H1 (cell line): Measurements from ENCODE around the gene PCDH9. TPM values are rescaled to one million over a fixed set of nuclear protein-coding genes. Genes with fewer than 3 reads are reported as not detected.

ENCODE experiments used
- CTCF ChIA-PET: fragments of 300-600 bp; sonication (Branson Sonifier 250); formaldehyde crosslinking; loops from one replicate; lab custom pipeline; 2021; ENCODE audit not compliant: partially characterized antibody; lab: Charles Lee
- POLR2A ChIA-PET: fragments of 300-600 bp; sonication (Branson Sonifier 250); formaldehyde crosslinking; loops from one replicate; lab custom pipeline; 2021; ENCODE audit warnings: inconsistent platforms; ENCODE audit not compliant: partially characterized antibody; lab: Charles Lee
- DNase-seq, 2 experiments: peaks; one replicate each; pipeline versions ENCODE4 v3.0.0 to v3.0.0-alpha.2; 2010 to 2022; ENCODE audit warnings: low spot score in 2 of 2, low read depth in 1 of 2, mixed read lengths in 1 of 2
- FAIRE-seq: peaks from 2 replicates; lab custom pipeline; 2011; peaks lifted over from hg19 to GRCh38; lab: Jason Lieb, UNC
- H2AFZ ChIP-seq: 2 replicates; pipeline ENCODE4 v1.8.1; 2012; ENCODE audit warnings: low read length, inconsistent platforms
- H2AK5ac ChIP-seq: 2 replicates; pipeline ENCODE4 v1.6.1; 2013; ENCODE audit warnings: low read depth, low read length
- H2BK120ac ChIP-seq: replicated peaks from 2 replicates; pipeline ENCODE3; 2013; ENCODE audit warnings: low read depth, low read length, inconsistent platforms
- H2BK12ac ChIP-seq: 2 replicates; pipeline ENCODE4 v1.6.1; 2013; ENCODE audit warnings: low read depth, low read length
- H2BK15ac ChIP-seq: 2 replicates; pipeline ENCODE4 v1.6.1; 2013; ENCODE audit warnings: low read length
- H2BK20ac ChIP-seq: 2 replicates; pipeline ENCODE4 v1.6.1; 2013; ENCODE audit warnings: low read length
- H2BK5ac ChIP-seq: 2 replicates; pipeline ENCODE4 v1.6.1; 2013; ENCODE audit warnings: low read depth, low read length
- H3K14ac ChIP-seq: 2 replicates; pipeline ENCODE4 v1.6.1; 2013; ENCODE audit warnings: inconsistent platforms; ENCODE audit not compliant: insufficient read length
- H3K18ac ChIP-seq: 2 replicates; pipeline ENCODE4 v1.6.1; 2013; ENCODE audit warnings: low read length; ENCODE audit errors: extremely low read depth
- H3K23ac ChIP-seq: 2 replicates; pipeline ENCODE4 v1.6.1; 2013; ENCODE audit warnings: inconsistent platforms; ENCODE audit not compliant: insufficient read length
- H3K23me2 ChIP-seq: 2 replicates; pipeline ENCODE4 v1.6.1; 2013; ENCODE audit warnings: low read depth, low read length
- H3K27ac ChIP-seq: 2 replicates; pipeline ENCODE4 v1.6.1; 2011; ENCODE audit warnings: low read depth, low read length, inconsistent platforms
- H3K27me3 ChIP-seq, 4 experiments: replicated peaks in 1 of 4; 1 replicate in 1 of 4; 2 replicates in 3 of 4; pipeline versions ENCODE4 v1.6.1 to v1.8.1; 2011 to 2013; ENCODE audit warnings: low read length in 3 of 4, mild to moderate bottlenecking in 3 of 4, inconsistent platforms in 2 of 4, mixed read lengths in 2 of 4, moderate library complexity in 1 of 4; ENCODE audit not compliant: control insufficient read depth in 3 of 4, insufficient read depth in 3 of 4; ENCODE audit errors: extremely low read depth in 1 of 4
- H3K36me3 ChIP-seq, 4 experiments: 2 replicates each; pipeline versions ENCODE4 v1.6.1 to v1.8.1; 2011 to 2013; ENCODE audit warnings: mild to moderate bottlenecking in 4 of 4, low read length in 3 of 4, moderate library complexity in 2 of 4, control low read depth in 1 of 4, inconsistent platforms in 1 of 4; ENCODE audit not compliant: insufficient read depth in 4 of 4, control insufficient read depth in 2 of 4
- H3K4ac ChIP-seq: replicated peaks from 2 replicates; pipeline ENCODE3; 2013; ENCODE audit warnings: low read length, low read depth, mixed read lengths, inconsistent platforms; ENCODE audit not compliant: insufficient read length
- H3K4me1 ChIP-seq, 4 experiments: replicated peaks in 1 of 4; 1 replicate in 1 of 4; 2 replicates in 3 of 4; pipeline versions ENCODE4 v1.6.1 to v1.8.1; 2011 to 2013; ENCODE audit warnings: low read length in 3 of 4, inconsistent platforms in 2 of 4, mixed read lengths in 1 of 4; ENCODE audit not compliant: insufficient read depth in 4 of 4, control insufficient read depth in 3 of 4
- H3K4me2 ChIP-seq, 2 experiments: 2 replicates each; pipeline versions ENCODE4 v1.6.1 to v1.8.1; 2011 to 2013; ENCODE audit warnings: low read depth in 2 of 2, low read length in 2 of 2, control low read depth in 1 of 2, inconsistent platforms in 1 of 2, mild to moderate bottlenecking in 1 of 2; ENCODE audit not compliant: insufficient read depth in 1 of 2
- H3K4me3 ChIP-seq, 4 experiments: fragments of 200-600, 300-600 bp in 1 of 4; sonication (generic), shearing (Covaris generic), sonication (Bioruptor Twin) in 1 of 4; 2 replicates each; pipeline versions ENCODE4 v1.5.1 to v1.8.1; 2011 to 2016; ENCODE audit warnings: low read length in 4 of 4, low read depth in 3 of 4, control low read depth in 2 of 4, inconsistent platforms in 2 of 4, mild to moderate bottlenecking in 2 of 4, mixed read lengths in 1 of 4, moderate library complexity in 1 of 4; ENCODE audit not compliant: insufficient read depth in 2 of 4; ENCODE audit errors: extremely low read depth in 1 of 4
- H3K56ac ChIP-seq: replicated peaks from 2 replicates; pipeline ENCODE3; 2013; ENCODE audit warnings: low read depth, mild to moderate bottlenecking, mixed read lengths, low read length, inconsistent platforms; ENCODE audit not compliant: insufficient read length
- H3K79me1 ChIP-seq: 2 replicates; pipeline ENCODE4 v1.6.1; 2013; ENCODE audit warnings: low read depth, low read length, control low read depth
- H3K79me2 ChIP-seq, 2 experiments: 2 replicates each; pipeline versions ENCODE4 v1.6.1 to v1.8.1; 2012 to 2013; ENCODE audit warnings: low read length in 2 of 2, mild to moderate bottlenecking in 2 of 2, inconsistent platforms in 1 of 2; ENCODE audit not compliant: insufficient read depth in 2 of 2, control insufficient read depth in 1 of 2
- H3K9ac ChIP-seq, 4 experiments: replicated peaks in 1 of 4; 1 replicate in 1 of 4; 2 replicates in 3 of 4; pipeline versions ENCODE4 v1.6.1 to v1.8.1; 2011 to 2013; ENCODE audit warnings: low read depth in 3 of 4, low read length in 3 of 4, control low read depth in 2 of 4, mild to moderate bottlenecking in 2 of 4, moderate library complexity in 2 of 4, inconsistent platforms in 1 of 4; ENCODE audit errors: extremely low read depth in 1 of 4
- H3K9me3 ChIP-seq, 2 experiments: 2 replicates each; pipeline versions ENCODE4 v1.6.1 to v1.8.1; 2012 to 2013; ENCODE audit warnings: mild to moderate bottlenecking in 2 of 2, moderate library complexity in 2 of 2, control low read depth in 1 of 2, inconsistent platforms in 1 of 2, low read depth in 1 of 2, low read length in 1 of 2, mixed read lengths in 1 of 2; ENCODE audit not compliant: insufficient read depth in 2 of 2
- H4K20me1 ChIP-seq, 2 experiments: replicated peaks in 1 of 2; 2 replicates each; pipeline versions ENCODE3 to v1.8.1; 2011 to 2013; ENCODE audit warnings: inconsistent platforms in 2 of 2, low read length in 2 of 2, mild to moderate bottlenecking in 1 of 2; ENCODE audit not compliant: insufficient read depth in 2 of 2, control insufficient read depth in 1 of 2
- H4K5ac ChIP-seq: 2 replicates; pipeline ENCODE4 v1.6.1; 2013; ENCODE audit warnings: low read length, low read depth, mixed read lengths, inconsistent platforms; ENCODE audit not compliant: insufficient read length
- H4K8ac ChIP-seq: 2 replicates; pipeline ENCODE4 v1.8.0; 2013; ENCODE audit warnings: mild to moderate bottlenecking, moderate library complexity, low read length, inconsistent platforms; ENCODE audit not compliant: insufficient read depth; ENCODE audit errors: extremely low read depth
- H4K91ac ChIP-seq: replicated peaks from 2 replicates; pipeline ENCODE3; 2013; ENCODE audit warnings: low read length, mixed read lengths, inconsistent platforms; ENCODE audit not compliant: insufficient read length
- CHD2 ChIP-seq: IDR thresholded peaks from 2 replicates; pipeline ENCODE4 v1.6.1; 2012; ENCODE audit warnings: low read length, improper control_type of control experiment
- GTF2F1 ChIP-seq: IDR thresholded peaks from 2 replicates; pipeline ENCODE4 v1.6.1; 2012; ENCODE audit warnings: low read depth, low read length, improper control_type of control experiment, borderline replicate concordance
- HDAC2 ChIP-seq, 2 experiments: fragments of 300-600 bp in 1 of 2; sonication (generic) in 1 of 2; IDR thresholded peaks; 2 replicates each; pipeline ENCODE4 v1.6.1; 2011 to 2012; ENCODE audit warnings: low read depth in 2 of 2, low read length in 2 of 2, mild to moderate bottlenecking in 2 of 2, moderate library complexity in 2 of 2, borderline replicate concordance in 1 of 2, inconsistent platforms in 1 of 2
- KDM4A ChIP-seq: IDR thresholded peaks from one replicate; pipeline ENCODE4 v1.7.1; 2012; ENCODE audit warnings: low read depth, mild to moderate bottlenecking, moderate library complexity, low read length, inconsistent platforms; ENCODE audit not compliant: severe bottlenecking
- NANOG ChIP-seq: IDR thresholded peaks from 2 replicates; pipeline ENCODE4 v1.6.1; 2011; ENCODE audit warnings: low read length, low read depth, mild to moderate bottlenecking, inconsistent platforms; ENCODE audit not compliant: insufficient read depth, poor library complexity, severe bottlenecking
- NRF1 ChIP-seq: IDR thresholded peaks from 2 replicates; pipeline ENCODE4 v1.6.1; 2011; ENCODE audit warnings: mild to moderate bottlenecking, low read depth, low read length, improper control_type of control experiment
- SAP30 ChIP-seq: fragments of 300-600 bp; sonication (generic); IDR thresholded peaks from 2 replicates; pipeline ENCODE4 v1.7.1; 2012; ENCODE audit warnings: low read length, moderate library complexity, mild to moderate bottlenecking, inconsistent platforms; ENCODE audit not compliant: insufficient read depth, insufficient replicate concordance
- SIN3A ChIP-seq, 2 experiments: IDR thresholded peaks in 1 of 2; conservative IDR thresholded peaks in 1 of 2; 2 replicates each; pipeline ENCODE4 v1.6.1; 2011 to 2012; ENCODE audit warnings: low read length in 2 of 2, improper control_type of control experiment in 1 of 2, low read depth in 1 of 2, mild to moderate bottlenecking in 1 of 2
- SUZ12 ChIP-seq: fragments of 200-600 bp; sonication (generic); IDR thresholded peaks from 2 replicates; pipeline ENCODE4 v1.6.1; 2012; ENCODE audit warnings: mild to moderate bottlenecking, inconsistent platforms, low read length, moderate library complexity, mixed read lengths
- TEAD4 ChIP-seq: IDR thresholded peaks from 2 replicates; pipeline ENCODE4 v1.6.1; 2012; ENCODE audit warnings: low read depth, low read length, inconsistent platforms, mixed read lengths
- WGBS, 2 experiments: shearing (Covaris generic) in 1 of 2; methylation state at CpG; one replicate each; pipeline versions ENCODE4 v1.1.6 to v1.1.7; 2013 to 2015; ENCODE audit warnings: low lambda C conversion rate in 2 of 2, mixed read lengths in 2 of 2, inconsistent platforms in 1 of 2, low coverage in 1 of 2, missing lambda C conversion rate in 1 of 2; ENCODE audit not compliant: insufficient replicate concordance in 2 of 2, insufficient coverage in 1 of 2, insufficient read length in 1 of 2; ENCODE audit errors: extremely low coverage in 1 of 2, missing lambda C conversion rate in 1 of 2; 5-methylcytosine and 5-hydroxymethylcytosine counted together
- polyA plus RNA-seq, 7 experiments: library from polyadenylated mRNA; depleted of rRNA in 3 of 7; stranded (reverse) in 5 of 7; unstranded in 2 of 7; fragments of >200 nt in 5 of 7; fragments of 200-250 nt in 2 of 7; gene quantifications; 1 replicate in 5 of 7; 2 replicates in 1 of 7; 4 replicates in 1 of 7; pipeline versions ENCODE4 v1.2.1 to v1.2.3, GENCODE V29; 2011 to 2013; ENCODE audit warnings: missing spikeins in 2 of 7, mixed read lengths in 2 of 7
- total RNA-seq: library from RNA; stranded (reverse); fragmentation: NEBNext Ultra II Directional; extraction: Animal tissue kit (Norgen Biotek cat#: 25700); gene quantifications from 2 replicates; pipeline ENCODE4 v1.2.1, GENCODE V29; 2021
- TF ChIP-seq, protein P1 (sequence below): IDR thresholded peaks from 2 replicates; pipeline ENCODE4 v1.6.1; 2012; ENCODE audit warnings: inconsistent platforms
- TF ChIP-seq, protein P2 (sequence below): IDR thresholded peaks from 2 replicates; pipeline ENCODE4 v1.6.1; 2011; ENCODE audit warnings: low read depth, mild to moderate bottlenecking, low read length; ENCODE audit not compliant: insufficient read depth

The PCDH9 gene
- total and polyA plus RNA-seq, 2 of the 8 experiments (the other 6 are each of a cell fraction or from before 2014, with no cell fraction given) = 0.12 to 0.60 TPM

DNA sequence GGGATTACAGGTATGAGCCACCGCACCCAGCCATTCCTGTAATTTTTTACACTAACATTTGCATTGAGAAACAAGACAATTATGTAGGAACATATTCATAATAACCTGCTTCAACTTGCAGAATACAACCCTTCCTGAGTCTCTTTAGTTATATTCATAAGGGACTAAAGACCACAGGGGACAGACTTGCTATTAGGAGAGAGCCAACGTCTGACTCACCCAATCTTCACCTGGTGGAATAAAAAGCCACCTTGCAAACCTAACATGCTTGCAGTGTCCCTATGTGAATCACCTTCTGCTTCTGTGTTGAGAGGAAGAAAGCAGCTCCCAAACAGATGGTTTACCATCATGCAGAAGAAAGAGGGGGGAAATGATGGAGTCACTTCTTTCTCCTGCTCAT, 456.1 kb downstream of the PCDH9 start:
- Histone ChIP-seq H2BK120ac (no peak overlapping the region), H4K20me1 (no peaks in the 10 kb centered on the region), H3K56ac (no peak overlapping the region), H3K79me1 (no peaks in the 10 kb centered on the region), H2BK12ac (no peak overlapping the region), H3K4me3 (no peak overlapping the region), H2BK5ac (no peak overlapping the region), H3K9me3 (no peaks in the 10 kb centered on the region), H3K4ac (no peak overlapping the region), H2AFZ (no peak overlapping the region), H3K27ac (no peak overlapping the region), H2BK20ac (no peak overlapping the region), H4K91ac (no peak overlapping the region), H4K5ac (no peak overlapping the region), H2AK5ac (no peak overlapping the region), H3K14ac (no peak overlapping the region), H3K36me3 (no peaks in the 10 kb centered on the region), H3K4me2 (no peak overlapping the region), H3K23me2 (no peaks in the 10 kb centered on the region), H4K8ac (no peak overlapping the region), H3K4me1 (no peaks in the 10 kb centered on the region), H3K18ac (no peak overlapping the region), H3K27me3 (no peaks in the 10 kb centered on the region), H3K9ac (no peak overlapping the region), H3K23ac (no peak overlapping the region), H3K79me2 (no peaks in the 10 kb centered on the region), H2BK15ac (no peak overlapping the region)
- TF ChIP-seq TEAD4 (no peak), NRF1 (no peak), CHD2 (no peak), HDAC2 (IDR thresholded peaks at IDR 0.05; ENCODE audit: borderline replicate concordance in 1 of 2, low read depth in 2 of 2, low read length in 2 of 2) (no peak), NANOG (no peak), SUZ12 (no peak), KDM4A (no peak), SAP30 (no peak), GTF2F1 (no peak), SIN3A (conservative IDR thresholded peaks at IDR 0.05 in 1 of 2, IDR thresholded peaks at IDR 0.05 in 1 of 2; ENCODE audit: low read depth in 1 of 2, low read length in 2 of 2) (no peak)
- TF ChIP-seq, protein P1, sequence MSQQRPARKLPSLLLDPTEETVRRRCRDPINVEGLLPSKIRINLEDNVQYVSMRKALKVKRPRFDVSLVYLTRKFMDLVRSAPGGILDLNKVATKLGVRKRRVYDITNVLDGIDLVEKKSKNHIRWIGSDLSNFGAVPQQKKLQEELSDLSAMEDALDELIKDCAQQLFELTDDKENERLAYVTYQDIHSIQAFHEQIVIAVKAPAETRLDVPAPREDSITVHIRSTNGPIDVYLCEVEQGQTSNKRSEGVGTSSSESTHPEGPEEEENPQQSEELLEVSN = no peak
- TF ChIP-seq, protein P2, sequence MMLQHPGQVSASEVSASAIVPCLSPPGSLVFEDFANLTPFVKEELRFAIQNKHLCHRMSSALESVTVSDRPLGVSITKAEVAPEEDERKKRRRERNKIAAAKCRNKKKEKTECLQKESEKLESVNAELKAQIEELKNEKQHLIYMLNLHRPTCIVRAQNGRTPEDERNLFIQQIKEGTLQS = no peak
- WGBS, 2 experiments = 89% methylated on average over 2 of the region's 2 CpGs; no CpG with 5 or more reads in 1 of the 2 experiments
- no peak for FAIRE-seq
- DNase-seq = no peak
- POLR2A ChIA-PET = no interaction called here
- CTCF ChIA-PET = no interaction called here
